Effector CD4-positive, alpha-beta T cell (primary cell): ENCODE results near the gene IQCC.
A peak's percentile ranks its signal among the peaks of the same experiment; 100 is the strongest.

Experiments used
- DNase-seq: peaks from one replicate; pipeline ENCODE4 v3.0.0-alpha.2; 2020

IQCC gene

GRCh38 chr1:32224285-32224684 is 18.8 kb downstream of the IQCC start:
- no peak for DNase-seq

- no peak for DNase-seq
Measured at GRCh38 chr1:32228771-32229170, 23.3 kb downstream of the IQCC start.

GRCh38 chr1:32231843-32232432 is 26.5 kb downstream of the IQCC start:
- no peak for DNase-seq

GRCh38 chr1:32232558-32233304 is 27.3 kb downstream of the IQCC start:
- no peak for DNase-seq

- DNase-seq: no peak
Measured at GRCh38 chr1:32234792-32235191, 29.3 kb downstream of the IQCC start.

- no peak for DNase-seq
Measured at GRCh38 chr1:32239337-32239736, 33.9 kb downstream of the IQCC start.

- no peak for DNase-seq
Measured at GRCh38 chr1:32239790-32240139, 34.3 kb downstream of the IQCC start.

- peak; percentile 60 for DNase-seq
Measured at GRCh38 chr1:32240140-32240951, 34.9 kb downstream of the IQCC start.

GRCh38 chr1:32241001-32241763 is 35.7 kb downstream of the IQCC start:
- DNase-seq: no peak

GRCh38 chr1:32242341-32242851 is 36.9 kb downstream of the IQCC start:
- DNase-seq: no peak

GRCh38 chr1:32246888-32247273 is 41.4 kb downstream of the IQCC start, which contains the start of gene FAM167B:
Gene FAM167B (plus strand): TSS chr1:32247222. CDS start chr1:32247422, 200 bp downstream.
- DNase-seq: no peak

GRCh38 chr1:32247452-32247851 is 42.0 kb downstream of the IQCC start:
- DNase-seq: no peak

GRCh38 chr1:32247983-32248889 is 42.8 kb downstream of the IQCC start:
- DNase-seq: peak; percentile 67

- peak; percentile 81 for DNase-seq
Measured at GRCh38 chr1:32249831-32250525, 44.5 kb downstream of the IQCC start.

GRCh38 chr1:32250893-32251716 is 45.6 kb downstream of the IQCC start, which contains the start of gene LCK:
Gene LCK (plus strand): TSS chr1:32251265. CDS start chr1:32274330, 23,065 bp downstream.
- peak; percentile 41 for DNase-seq

- no peak for DNase-seq
Measured at GRCh38 chr1:32255072-32256071, 49.9 kb downstream of the IQCC start.

GRCh38 chr1:32256473-32257226 is 51.2 kb downstream of the IQCC start:
- no peak for DNase-seq

- DNase-seq: no peak
Measured at GRCh38 chr1:32257227-32257508, 51.7 kb downstream of the IQCC start.
